ENCODE data around the gene MCC. TPM values are rescaled to one million over a fixed set of nuclear protein-coding genes. Genes with fewer than 3 reads are reported as not detected.
A peak's percentile ranks its signal among the peaks of the same experiment; 100 is the strongest.

MCC gene
- total RNA-seq, 1 experiment from 2014 or later = 7.6 TPM

- no peaks in the 10 kb centered on the region for H3K27me3 Mint-ChIP-seq (ENCODE audit: low read depth)
- WGBS (ENCODE audit: extremely low coverage, insufficient read length, low lambda C conversion rate) = no CpG with 5 or more reads among the region's 10 CpGs
Observed at GRCh38 chr5:113052041-113052795, 436.0 kb downstream of the MCC start.

More at GRCh38 chr5:113052041-113052795, 436.0 kb downstream of the MCC start:
- Histone ChIP-seq H2AK5ac (ENCODE audit: insufficient read length, low read length) (no peak overlapping the region), H2BK20ac (ENCODE audit: low read depth, low read length, poor library complexity, severe bottlenecking) (no peak overlapping the region), H3K4me2 (ENCODE audit: insufficient read depth, insufficient read length, low read length) (no peak overlapping the region), H2BK15ac (ENCODE audit: low read depth, low read length) (no peak overlapping the region), H4K5ac (ENCODE audit: insufficient read length, low read depth, low read length) (no peak overlapping the region), H3T11ph (ENCODE audit: low read length) (no peak overlapping the region), H3K14ac (ENCODE audit: insufficient read depth, low read length) (no peak overlapping the region; the same call in 1 of the 2 replicates), H2BK120ac (ENCODE audit: low read depth, low read length, poor library complexity, severe bottlenecking) (no peak overlapping the region), H4K8ac (replicated peaks; ENCODE audit: insufficient read length, low read depth, low read length) (no peak overlapping the region), H4K20me1 (ENCODE audit: control insufficient read depth, insufficient read depth, insufficient read length) (no peaks in the 10 kb centered on the region), H3K79me2 (ENCODE audit: insufficient read depth, low read length) (no peaks in the 10 kb centered on the region), H2BK12ac (ENCODE audit: insufficient read length, low read depth, low read length) (no peak overlapping the region), H3K79me1 (ENCODE audit: insufficient read depth, low read depth, low read length, poor library complexity, severe bottlenecking) (no peaks in the 10 kb centered on the region), H3K18ac (ENCODE audit: insufficient read length, low read depth, low read length) (no peak overlapping the region), H4K91ac (ENCODE audit: insufficient read length, low read depth, low read length) (no peak overlapping the region), H2AFZ (ENCODE audit: low read length) (no peak overlapping the region), H3K23me2 (ENCODE audit: insufficient read length, low read depth, low read length, poor library complexity, severe bottlenecking) (no peaks in the 10 kb centered on the region), H3K27ac (ENCODE audit: insufficient read length, low read depth, low read length) (no peak overlapping the region), H3K9me3 (ENCODE audit: control insufficient read depth, low read depth, low read length) (no peaks in the 10 kb centered on the region), H3K56ac (ENCODE audit: insufficient read length, low read depth, low read length) (no peak overlapping the region), H3K23ac (ENCODE audit: insufficient read length, low read depth, low read length) (no peak overlapping the region), H3K27me3 (ENCODE audit: insufficient read depth, low read length) (no peaks in the 10 kb centered on the region), H2BK5ac (ENCODE audit: insufficient read length, low read length) (no peak overlapping the region), H3K4me1 (ENCODE audit: insufficient read depth, low read length) (no peaks in the 10 kb centered on the region), H3K4ac (ENCODE audit: low read depth, low read length) (no peak overlapping the region), H3K9ac (ENCODE audit: extremely low read depth, insufficient read length, low read length) (no peak overlapping the region)
- no peak for DNase-seq
- peak overlapping the region in 1 of 3 experiments; percentile 22; a peak in 2 of 7 replicates for H3K27ac Mint-ChIP-seq
- H3K36me3 Mint-ChIP-seq (ENCODE audit: insufficient read depth in 1 of 3, low read depth in 3 of 3) = peaks cover 0 to 7% (median under 1%) of the 10 kb centered on the region in 3 experiments; a peak in 4 of 7 replicates
- H3K4me1 Mint-ChIP-seq = peaks cover 3 to 10% of the 10 kb centered on the region in 2 experiments
- H3K4me3 Mint-ChIP-seq = no peak overlapping the region
- no peaks in the 10 kb centered on the region for H3K9me3 Mint-ChIP-seq
- no peak for TF ChIP-seq CTCF (conservative IDR thresholded peaks at IDR 0.05)

Measured in H9 (cell line).